Measurements from ENCODE around the gene ANO9. TPM values are rescaled to one million over a fixed set of nuclear protein-coding genes. Genes with fewer than 3 reads are reported as not detected.

ANO9 gene
- total RNA-seq, 1 donor from 2014 or later: 22.4 TPM

DNA sequence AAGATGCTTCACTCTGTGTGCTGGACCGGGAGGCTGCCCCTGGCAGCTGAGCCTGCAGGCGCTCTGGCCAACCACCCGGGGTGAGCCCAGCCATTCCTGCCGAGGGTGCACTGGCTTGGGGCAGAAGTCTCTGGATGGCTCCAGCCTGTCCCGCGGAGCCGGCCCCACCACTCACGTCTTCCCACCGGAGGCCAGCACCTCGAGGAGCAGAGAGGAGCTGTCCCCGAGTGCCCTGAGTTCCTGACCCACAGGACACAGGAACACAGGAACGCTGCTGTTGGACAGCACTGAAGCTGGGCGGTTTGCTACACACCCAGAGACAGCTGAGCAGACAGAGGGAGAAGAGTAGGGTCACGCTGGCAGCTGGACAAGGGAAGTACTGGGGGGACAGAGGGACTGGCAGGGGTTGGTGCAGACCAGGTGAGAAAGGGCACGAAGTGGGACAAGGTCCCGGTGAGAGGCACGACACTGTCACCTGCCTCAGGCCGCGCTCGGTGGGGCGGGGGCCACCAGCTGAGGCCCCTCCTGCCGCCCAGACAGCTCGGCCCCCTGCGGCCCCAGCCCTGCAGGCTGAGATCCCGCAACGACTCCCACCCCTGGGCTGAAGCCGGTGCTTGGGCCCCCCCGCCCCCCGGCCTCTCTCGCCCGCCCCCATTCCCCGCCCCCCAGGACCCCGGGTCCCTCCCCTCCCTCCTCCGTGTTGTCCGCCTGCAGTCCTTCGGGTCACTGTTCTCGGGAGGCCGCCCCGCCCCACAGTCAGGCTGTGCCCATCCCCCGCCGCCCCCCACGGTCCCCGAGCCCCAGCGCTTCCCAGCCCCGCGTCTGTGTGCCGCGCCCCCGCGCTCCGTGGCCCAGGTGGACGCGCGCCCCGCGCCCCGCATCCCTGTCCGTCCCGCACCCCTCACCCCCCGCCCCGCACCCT, 73.1 kb downstream of the ANO9 start:
- intact Hi-C loops (cut with DNase I): no loop called here
- DNase-seq (no peak), ATAC-seq (no peak)
- Histone ChIP-seq H3K4me1 (peaks cover 9% of the 10 kb centered on the region), H3K27ac (no peak overlapping the region), H3K27me3 (peaks cover 34% of the 10 kb centered on the region), H3K36me3 (no peaks in the 10 kb centered on the region), H3K9me3 (no peaks in the 10 kb centered on the region), H3K4me3 (no peak overlapping the region)
- TF ChIP-seq, protein P1, sequence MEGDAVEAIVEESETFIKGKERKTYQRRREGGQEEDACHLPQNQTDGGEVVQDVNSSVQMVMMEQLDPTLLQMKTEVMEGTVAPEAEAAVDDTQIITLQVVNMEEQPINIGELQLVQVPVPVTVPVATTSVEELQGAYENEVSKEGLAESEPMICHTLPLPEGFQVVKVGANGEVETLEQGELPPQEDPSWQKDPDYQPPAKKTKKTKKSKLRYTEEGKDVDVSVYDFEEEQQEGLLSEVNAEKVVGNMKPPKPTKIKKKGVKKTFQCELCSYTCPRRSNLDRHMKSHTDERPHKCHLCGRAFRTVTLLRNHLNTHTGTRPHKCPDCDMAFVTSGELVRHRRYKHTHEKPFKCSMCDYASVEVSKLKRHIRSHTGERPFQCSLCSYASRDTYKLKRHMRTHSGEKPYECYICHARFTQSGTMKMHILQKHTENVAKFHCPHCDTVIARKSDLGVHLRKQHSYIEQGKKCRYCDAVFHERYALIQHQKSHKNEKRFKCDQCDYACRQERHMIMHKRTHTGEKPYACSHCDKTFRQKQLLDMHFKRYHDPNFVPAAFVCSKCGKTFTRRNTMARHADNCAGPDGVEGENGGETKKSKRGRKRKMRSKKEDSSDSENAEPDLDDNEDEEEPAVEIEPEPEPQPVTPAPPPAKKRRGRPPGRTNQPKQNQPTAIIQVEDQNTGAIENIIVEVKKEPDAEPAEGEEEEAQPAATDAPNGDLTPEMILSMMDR (IDR thresholded peaks at IDR 0.05): no peak

- intact Hi-C loops (cut with DNase I): no loop called here
- no peak overlapping the region for H3K4me3 ChIP-seq
- TF ChIP-seq, protein P1 (IDR thresholded peaks at IDR 0.05): no peak
- peaks cover 9% of the 10 kb centered on the region for H3K4me1 ChIP-seq
- DNase-seq (no peak), ATAC-seq (no peak)
- peaks cover 34% of the 10 kb centered on the region for H3K27me3 ChIP-seq
- H3K27ac ChIP-seq: no peak overlapping the region
- no peaks in the 10 kb centered on the region for H3K9me3 ChIP-seq
- H3K36me3 ChIP-seq: no peaks in the 10 kb centered on the region
Observed at GRCh38 chr11:367956-368413, 73.8 kb downstream of the ANO9 start.

Other genes with a start within 250 kb of the ANO9 start
- gene SCGB1C1, start 248.9 kb downstream of the ANO9 start, total RNA-seq: not detected
- gene BET1L, start 234.6 kb downstream of the ANO9 start, total RNA-seq: 57.9 TPM
- 91.8 TPM for gene RIC8A, start 234.3 kb downstream of the ANO9 start, total RNA-seq
- gene SIRT3, start 205.7 kb downstream of the ANO9 start, total RNA-seq: 15.7 TPM
- 89.9 TPM for gene PSMD13, start 205.0 kb downstream of the ANO9 start, total RNA-seq
- gene NLRP6, start 163.6 kb downstream of the ANO9 start, total RNA-seq: 1.7 TPM
- 105 TPM for gene PGGHG, start 152.9 kb downstream of the ANO9 start, total RNA-seq
- gene IFITM5, start 142.5 kb downstream of the ANO9 start, total RNA-seq: not detected
- 521 TPM for gene IFITM2, start 134.2 kb downstream of the ANO9 start, total RNA-seq
- gene IFITM1, start 128.0 kb downstream of the ANO9 start, total RNA-seq: 128 TPM
- 692 TPM for gene IFITM3, start 121.2 kb downstream of the ANO9 start, total RNA-seq
- gene B4GALNT4, start 72.5 kb downstream of the ANO9 start, total RNA-seq: 1.9 TPM
- gene PKP3, start 47.8 kb downstream of the ANO9 start, total RNA-seq: 40.4 TPM
- 80.9 TPM for gene SIGIRR, start 27.0 kb downstream of the ANO9 start, total RNA-seq
- gene PTDSS2, start 8.3 kb upstream of the ANO9 start, total RNA-seq: 31.1 TPM
- gene RNH1, start 65.2 kb upstream of the ANO9 start, total RNA-seq: 245 TPM
- 55.5 TPM for gene HRAS, start 93.6 kb upstream of the ANO9 start, total RNA-seq
- gene LRRC56, start 95.5 kb upstream of the ANO9 start, total RNA-seq: 3.2 TPM
- 5.9 TPM for gene LMNTD2, start 118.7 kb upstream of the ANO9 start, total RNA-seq
- gene RASSF7, start 119.0 kb upstream of the ANO9 start, total RNA-seq: 76.7 TPM
- 31.0 TPM for gene PHRF1, start 134.5 kb upstream of the ANO9 start, total RNA-seq
- 56.2 TPM for gene IRF7, start 173.9 kb upstream of the ANO9 start, total RNA-seq
- not detected for gene CDHR5, start 182.9 kb upstream of the ANO9 start, total RNA-seq
- gene SCT, start 185.2 kb upstream of the ANO9 start, total RNA-seq: not detected
- gene DRD4, start 195.3 kb upstream of the ANO9 start, total RNA-seq: 1.2 TPM